NK-92 (cell line): ENCODE measurements around the gene MAPK11.

ENCODE experiments used
- DNase-seq: peaks from one replicate; lab custom pipeline; 2025; ENCODE audit not compliant: unreplicated experiment; lab: John Stamatoyannopoulos, UW

MAPK11 gene

GRCh38 chr22:50250555-50251476 lies 19.4 kb downstream of the MAPK11 start, which contains the start of gene HDAC10:
Gene HDAC10, minus strand, starts transcription at chr22:50251265. Its CDS starts 233 bp downstream, at chr22:50251032.
- no peak for DNase-seq

- DNase-seq, result no peak
Measured at GRCh38 chr22:50250249-50250554, 20.0 kb downstream of the MAPK11 start.

- no peak for DNase-seq
Measured at GRCh38 chr22:50249341-50250248, 20.6 kb downstream of the MAPK11 start.

GRCh38 chr22:50248196-50249081 lies 21.7 kb downstream of the MAPK11 start:
- DNase-seq, result no peak

- DNase-seq, result no peak
Measured at GRCh38 chr22:50247748-50248147, 22.4 kb downstream of the MAPK11 start.

- DNase-seq, result no peak
Measured at GRCh38 chr22:50246242-50247175, 23.7 kb downstream of the MAPK11 start.

- no peak for DNase-seq
Measured at GRCh38 chr22:50245214-50246072, 24.7 kb downstream of the MAPK11 start.

- DNase-seq, result peak; percentile 22
Measured at GRCh38 chr22:50244420-50245213, 25.6 kb downstream of the MAPK11 start, which contains the start of gene TUBGCP6. Gene TUBGCP6, minus strand, starts transcription at chr22:50245023. Its CDS starts 564 bp downstream, at chr22:50244459.

- no peak for DNase-seq
Measured at GRCh38 chr22:50243685-50244419, 26.3 kb downstream of the MAPK11 start.

GRCh38 chr22:50242406-50242949 lies 27.7 kb downstream of the MAPK11 start:
- no peak for DNase-seq

GRCh38 chr22:50238755-50239154 lies 31.4 kb downstream of the MAPK11 start:
- no peak for DNase-seq

- no peak for DNase-seq
Measured at GRCh38 chr22:50236731-50237409, 33.3 kb downstream of the MAPK11 start.

GRCh38 chr22:50233223-50233622 lies 37.0 kb downstream of the MAPK11 start:
- DNase-seq, result no peak

GRCh38 chr22:50232481-50233151 lies 37.6 kb downstream of the MAPK11 start:
- no peak for DNase-seq

GRCh38 chr22:50229370-50229769 lies 40.8 kb downstream of the MAPK11 start:
- no peak for DNase-seq

GRCh38 chr22:50228366-50228765 lies 41.8 kb downstream of the MAPK11 start:
- DNase-seq, result no peak
